GM23338 (cell line): ENCODE data around the gene TRMT13. TPM values are rescaled to one million over a fixed set of nuclear protein-coding genes. Genes with fewer than 3 reads are reported as not detected.

ENCODE experiments used
- ATAC-seq: fragments of 200-7000 bp; cut with Tn5 transposase; 3 replicates; pipeline ENCODE4 v1.9.1; 2020
- DNase-seq: peaks from one replicate; pipeline ENCODE4 v3.0.0-alpha.2; 2015; ENCODE audit warnings: low spot score
- H2AFZ ChIP-seq: fragments of 200-600 bp; sonication (generic); 2 replicates; pipeline ENCODE4 v1.8.0; 2016; ENCODE audit warnings: antibody characterized with exemption, mild to moderate bottlenecking, moderate library complexity
- H3F3A ChIP-seq: fragments of 200-600 bp; sonication (generic); replicated peaks from 2 replicates; pipeline ENCODE4 v1.8.0; 2017; ENCODE audit warnings: antibody characterized with exemption, mixed run types, low read depth
- H3K27ac ChIP-seq: fragments of 200-600 bp; sonication (generic); 2 replicates; pipeline ENCODE4 v1.6.1; 2016; ENCODE audit warnings: low read depth
- H3K27me3 ChIP-seq: fragments of 200-600 bp; sonication (generic); 2 replicates; pipeline ENCODE4 v1.8.0; 2016; ENCODE audit warnings: mild to moderate bottlenecking, mixed run types, moderate library complexity; ENCODE audit not compliant: insufficient read depth
- H3K36me3 ChIP-seq: fragments of 200-600 bp; sonication (generic); 2 replicates; pipeline ENCODE4 v1.8.0; 2016; ENCODE audit warnings: mild to moderate bottlenecking; ENCODE audit not compliant: insufficient read depth
- H3K4me1 ChIP-seq: fragments of 200-600 bp; sonication (generic); 2 replicates; pipeline ENCODE4 v1.8.0; 2016; ENCODE audit warnings: mild to moderate bottlenecking, moderate library complexity; ENCODE audit not compliant: insufficient read depth
- H3K4me2 ChIP-seq: fragments of 200-600 bp; sonication (generic); 2 replicates; pipeline ENCODE4 v1.7.1; 2017; ENCODE audit warnings: mixed run types
- H3K4me3 ChIP-seq: fragments of 200-600 bp; sonication (generic); 2 replicates; pipeline ENCODE4 v1.6.1; 2016; ENCODE audit warnings: mixed run types
- H3K79me2 ChIP-seq: fragments of 200-600 bp; sonication (generic); replicated peaks from 2 replicates; pipeline ENCODE4 v1.8.0; 2017; ENCODE audit warnings: mild to moderate bottlenecking; ENCODE audit not compliant: insufficient read depth
- H3K9me2 ChIP-seq: fragments of 200-600 bp; sonication (generic); 2 replicates; pipeline ENCODE4 v1.8.0; 2017; ENCODE audit not compliant: insufficient read depth
- H4K20me1 ChIP-seq: fragments of 200-600 bp; sonication (generic); replicated peaks from 2 replicates; pipeline ENCODE4 v1.8.0; 2017; ENCODE audit warnings: mild to moderate bottlenecking; ENCODE audit not compliant: insufficient read depth
- H3K27ac Mint-ChIP-seq: 2 replicates; pipeline ENCODE4 v1.8.0; 2020; ENCODE audit warnings: inconsistent platforms, mild to moderate bottlenecking, moderate library complexity, mixed read lengths
- H3K27me3 Mint-ChIP-seq: 3 replicates; pipeline ENCODE4 v1.8.0; 2022; ENCODE audit warnings: low read depth, mild to moderate bottlenecking, moderate library complexity, mixed read lengths, inconsistent platforms; ENCODE audit not compliant: insufficient read depth, poor library complexity
- H3K36me3 Mint-ChIP-seq: 3 replicates; pipeline ENCODE4 v1.8.0; 2021; ENCODE audit warnings: low read depth, mild to moderate bottlenecking, inconsistent platforms, moderate library complexity, mixed read lengths
- H3K4me1 Mint-ChIP-seq: 3 replicates; pipeline ENCODE4 v1.8.0; 2020; ENCODE audit warnings: mild to moderate bottlenecking, inconsistent platforms, mixed read lengths
- H3K4me3 Mint-ChIP-seq: 3 replicates; pipeline ENCODE4 v1.8.0; 2021; ENCODE audit warnings: moderate library complexity, mild to moderate bottlenecking, inconsistent platforms, mixed read lengths
- H3K9me3 Mint-ChIP-seq: 3 replicates; pipeline ENCODE4 v1.8.0; 2020; ENCODE audit warnings: moderate library complexity, mild to moderate bottlenecking, inconsistent platforms, mixed read lengths
- CREB1 ChIP-seq: fragments of 250-450 bp; sonication (Bioruptor Pico); IDR thresholded peaks from 2 replicates; pipeline ENCODE4 v1.5.0; 2020; ENCODE audit warnings: low read depth, mild to moderate bottlenecking, moderate library complexity
- EZH2 ChIP-seq: fragments of 200-600 bp; sonication (generic); IDR thresholded peaks from one replicate; pipeline ENCODE4 v1.8.0; 2017; ENCODE audit warnings: antibody characterized with exemption, mild to moderate bottlenecking, low read depth; ENCODE audit not compliant: unreplicated experiment
- EZH2phosphoT487 ChIP-seq: fragments of 200-600 bp; sonication (generic); IDR thresholded peaks from one replicate; pipeline ENCODE4 v1.8.1; 2018; ENCODE audit warnings: antibody characterized with exemption; ENCODE audit not compliant: unreplicated experiment
- POLR2AphosphoS5 ChIP-seq: IDR thresholded peaks from 2 replicates; pipeline ENCODE4 v1.6.1; 2016; ENCODE audit warnings: antibody characterized with exemption, low read depth
- ZNF114 ChIP-seq: fragments of 250-450 bp; sonication (Bioruptor Pico); IDR thresholded peaks from 2 replicates; pipeline ENCODE4 v1.5.0; 2020; ENCODE audit warnings: mild to moderate bottlenecking, moderate library complexity
- polyA plus RNA-seq: library from polyadenylated mRNA; unstranded; fragments of >200 nt; fragmentation: Nextera tagmentation; extraction: Ambion mirVana; gene quantifications from 2 replicates; pipeline ENCODE4 v1.2.1, GENCODE V29; 2016
- total RNA-seq: library from RNA; depleted of rRNA; stranded (reverse); fragments of >200 nt; shearing (Covaris generic); gene quantifications from 2 replicates; pipeline ENCODE4 v1.2.3, GENCODE V29; 2014
- TF ChIP-seq, protein P1 (sequence below): fragments of 250-450 bp; sonication (Bioruptor Pico); IDR thresholded peaks from 2 replicates; pipeline ENCODE4 v1.5.0; 2020; ENCODE audit warnings: mild to moderate bottlenecking, moderate library complexity
- TF ChIP-seq, protein P2 (sequence below), 2 experiments: fragments of 200-600 bp in 1 of 2; sonication (generic) in 1 of 2; conservative IDR thresholded peaks; 2 replicates each; pipeline versions ENCODE4 v1.5.1 to v1.6.1; 2016 to 2017; ENCODE audit warnings: antibody characterized with exemption in 2 of 2, low read depth in 2 of 2, mild to moderate bottlenecking in 2 of 2, moderate library complexity in 1 of 2
- TF ChIP-seq, protein P3 (sequence below): IDR thresholded peaks from 2 replicates; pipeline ENCODE4 v1.6.1; 2016; ENCODE audit warnings: antibody characterized with exemption
- TF ChIP-seq, protein P4 (sequence below): IDR thresholded peaks from one replicate; pipeline ENCODE4 v1.6.1; 2018; ENCODE audit warnings: antibody characterized with exemption; ENCODE audit not compliant: unreplicated experiment

Gene TRMT13
- total and polyA plus RNA-seq, 2 experiments from 2014 or later: 14.5 to 22.8 TPM

DNA sequence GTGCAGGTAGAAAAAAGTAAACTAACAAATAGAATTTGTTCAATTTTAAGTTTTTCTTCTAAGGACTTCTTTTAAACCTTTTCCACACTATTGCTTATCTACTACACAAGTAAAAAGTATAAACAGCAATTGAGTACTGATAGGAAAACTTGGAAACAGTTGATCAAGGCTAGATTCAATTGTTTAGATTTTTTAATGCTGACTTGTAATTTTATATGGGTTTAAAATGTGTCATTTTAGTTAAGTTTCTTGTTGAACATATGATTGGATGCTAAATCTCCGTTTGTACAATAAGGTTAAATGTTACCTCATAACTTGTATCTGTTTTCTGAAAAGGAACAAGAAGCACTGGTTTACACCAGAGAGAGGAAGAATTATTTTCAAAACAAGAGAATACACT, 5.7 kb upstream of the TRMT13 start:
- DNase-seq: no peak
- no peak overlapping the region for H2AFZ ChIP-seq

More for the DNA sequence above, 5.7 kb upstream of the TRMT13 start:
- H3K27me3 Mint-ChIP-seq: no peaks in the 10 kb centered on the region
- Histone ChIP-seq H3K4me1 (0 out of 2 replicates have a peak, but pooled peaks cover 5% of the 10 kb centered on the region), H4K20me1 (no peaks in the 10 kb centered on the region), H3K36me3 (no peaks in the 10 kb centered on the region), H3K27me3 (no peaks in the 10 kb centered on the region), H3K27ac (no peak overlapping the region), H3K9me2 (no peaks in the 10 kb centered on the region), H3K4me3 (no peak overlapping the region), H3K79me2 (peaks cover 70% of the 10 kb centered on the region), H3F3A (no peaks in the 10 kb centered on the region), H3K4me2 (no peak overlapping the region)
- no peak overlapping the region for H3K27ac Mint-ChIP-seq
- peaks cover 7% of the 10 kb centered on the region for H3K4me1 Mint-ChIP-seq
- H3K36me3 Mint-ChIP-seq: peaks cover 4% of the 10 kb centered on the region; the same call in 2 of the 3 replicates
- ATAC-seq: no peak
- H3K9me3 Mint-ChIP-seq: no peaks in the 10 kb centered on the region
- no peak overlapping the region for H3K4me3 Mint-ChIP-seq
- TF ChIP-seq CREB1 (CRISPR knock-in tag) (no peak), ZNF114 (CRISPR knock-in tag) (no peak), EZH2 (no peak), EZH2phosphoT487 (no peak), POLR2AphosphoS5 (no peak)
- TF ChIP-seq, protein P1, sequence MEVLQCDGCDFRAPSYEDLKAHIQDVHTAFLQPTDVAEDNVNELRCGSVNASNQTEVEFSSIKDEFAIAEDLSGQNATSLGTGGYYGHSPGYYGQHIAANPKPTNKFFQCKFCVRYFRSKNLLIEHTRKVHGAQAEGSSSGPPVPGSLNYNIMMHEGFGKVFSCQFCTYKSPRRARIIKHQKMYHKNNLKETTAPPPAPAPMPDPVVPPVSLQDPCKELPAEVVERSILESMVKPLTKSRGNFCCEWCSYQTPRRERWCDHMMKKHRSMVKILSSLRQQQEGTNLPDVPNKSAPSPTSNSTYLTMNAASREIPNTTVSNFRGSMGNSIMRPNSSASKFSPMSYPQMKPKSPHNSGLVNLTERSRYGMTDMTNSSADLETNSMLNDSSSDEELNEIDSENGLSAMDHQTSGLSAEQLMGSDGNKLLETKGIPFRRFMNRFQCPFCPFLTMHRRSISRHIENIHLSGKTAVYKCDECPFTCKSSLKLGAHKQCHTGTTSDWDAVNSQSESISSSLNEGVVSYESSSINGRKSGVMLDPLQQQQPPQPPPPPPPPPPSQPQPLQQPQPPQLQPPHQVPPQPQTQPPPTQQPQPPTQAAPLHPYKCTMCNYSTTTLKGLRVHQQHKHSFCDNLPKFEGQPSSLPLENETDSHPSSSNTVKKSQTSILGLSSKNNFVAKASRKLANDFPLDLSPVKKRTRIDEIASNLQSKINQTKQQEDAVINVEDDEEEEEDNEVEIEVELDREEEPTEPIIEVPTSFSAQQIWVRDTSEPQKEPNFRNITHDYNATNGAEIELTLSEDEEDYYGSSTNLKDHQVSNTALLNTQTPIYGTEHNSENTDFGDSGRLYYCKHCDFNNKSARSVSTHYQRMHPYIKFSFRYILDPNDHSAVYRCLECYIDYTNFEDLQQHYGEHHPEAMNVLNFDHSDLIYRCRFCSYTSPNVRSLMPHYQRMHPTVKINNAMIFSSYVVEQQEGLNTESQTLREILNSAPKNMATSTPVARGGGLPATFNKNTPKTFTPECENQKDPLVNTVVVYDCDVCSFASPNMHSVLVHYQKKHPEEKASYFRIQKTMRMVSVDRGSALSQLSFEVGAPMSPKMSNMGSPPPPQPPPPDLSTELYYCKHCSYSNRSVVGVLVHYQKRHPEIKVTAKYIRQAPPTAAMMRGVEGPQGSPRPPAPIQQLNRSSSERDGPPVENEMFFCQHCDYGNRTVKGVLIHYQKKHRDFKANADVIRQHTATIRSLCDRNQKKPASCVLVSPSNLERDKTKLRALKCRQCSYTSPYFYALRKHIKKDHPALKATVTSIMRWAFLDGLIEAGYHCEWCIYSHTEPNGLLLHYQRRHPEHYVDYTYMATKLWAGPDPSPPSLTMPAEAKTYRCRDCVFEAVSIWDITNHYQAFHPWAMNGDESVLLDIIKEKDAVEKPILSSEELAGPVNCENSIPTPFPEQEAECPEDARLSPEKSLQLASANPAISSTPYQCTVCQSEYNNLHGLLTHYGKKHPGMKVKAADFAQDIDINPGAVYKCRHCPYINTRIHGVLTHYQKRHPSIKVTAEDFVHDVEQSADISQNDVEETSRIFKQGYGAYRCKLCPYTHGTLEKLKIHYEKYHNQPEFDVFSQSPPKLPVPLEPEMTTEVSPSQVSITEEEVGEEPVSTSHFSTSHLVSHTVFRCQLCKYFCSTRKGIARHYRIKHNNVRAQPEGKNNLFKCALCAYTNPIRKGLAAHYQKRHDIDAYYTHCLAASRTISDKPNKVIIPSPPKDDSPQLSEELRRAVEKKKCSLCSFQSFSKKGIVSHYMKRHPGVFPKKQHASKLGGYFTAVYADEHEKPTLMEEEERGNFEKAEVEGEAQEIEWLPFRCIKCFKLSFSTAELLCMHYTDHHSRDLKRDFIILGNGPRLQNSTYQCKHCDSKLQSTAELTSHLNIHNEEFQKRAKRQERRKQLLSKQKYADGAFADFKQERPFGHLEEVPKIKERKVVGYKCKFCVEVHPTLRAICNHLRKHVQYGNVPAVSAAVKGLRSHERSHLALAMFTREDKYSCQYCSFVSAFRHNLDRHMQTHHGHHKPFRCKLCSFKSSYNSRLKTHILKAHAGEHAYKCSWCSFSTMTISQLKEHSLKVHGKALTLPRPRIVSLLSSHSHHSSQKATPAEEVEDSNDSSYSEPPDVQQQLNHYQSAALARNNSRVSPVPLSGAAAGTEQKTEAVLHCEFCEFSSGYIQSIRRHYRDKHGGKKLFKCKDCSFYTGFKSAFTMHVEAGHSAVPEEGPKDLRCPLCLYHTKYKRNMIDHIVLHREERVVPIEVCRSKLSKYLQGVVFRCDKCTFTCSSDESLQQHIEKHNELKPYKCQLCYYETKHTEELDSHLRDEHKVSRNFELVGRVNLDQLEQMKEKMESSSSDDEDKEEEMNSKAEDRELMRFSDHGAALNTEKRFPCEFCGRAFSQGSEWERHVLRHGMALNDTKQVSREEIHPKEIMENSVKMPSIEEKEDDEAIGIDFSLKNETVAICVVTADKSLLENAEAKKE (CRISPR knock-in tag): no peak
- TF ChIP-seq, protein P2, sequence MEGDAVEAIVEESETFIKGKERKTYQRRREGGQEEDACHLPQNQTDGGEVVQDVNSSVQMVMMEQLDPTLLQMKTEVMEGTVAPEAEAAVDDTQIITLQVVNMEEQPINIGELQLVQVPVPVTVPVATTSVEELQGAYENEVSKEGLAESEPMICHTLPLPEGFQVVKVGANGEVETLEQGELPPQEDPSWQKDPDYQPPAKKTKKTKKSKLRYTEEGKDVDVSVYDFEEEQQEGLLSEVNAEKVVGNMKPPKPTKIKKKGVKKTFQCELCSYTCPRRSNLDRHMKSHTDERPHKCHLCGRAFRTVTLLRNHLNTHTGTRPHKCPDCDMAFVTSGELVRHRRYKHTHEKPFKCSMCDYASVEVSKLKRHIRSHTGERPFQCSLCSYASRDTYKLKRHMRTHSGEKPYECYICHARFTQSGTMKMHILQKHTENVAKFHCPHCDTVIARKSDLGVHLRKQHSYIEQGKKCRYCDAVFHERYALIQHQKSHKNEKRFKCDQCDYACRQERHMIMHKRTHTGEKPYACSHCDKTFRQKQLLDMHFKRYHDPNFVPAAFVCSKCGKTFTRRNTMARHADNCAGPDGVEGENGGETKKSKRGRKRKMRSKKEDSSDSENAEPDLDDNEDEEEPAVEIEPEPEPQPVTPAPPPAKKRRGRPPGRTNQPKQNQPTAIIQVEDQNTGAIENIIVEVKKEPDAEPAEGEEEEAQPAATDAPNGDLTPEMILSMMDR (conservative IDR thresholded peaks at IDR 0.05; ENCODE audit: low read depth in 2 of 2): no peak
- TF ChIP-seq, protein P3, sequence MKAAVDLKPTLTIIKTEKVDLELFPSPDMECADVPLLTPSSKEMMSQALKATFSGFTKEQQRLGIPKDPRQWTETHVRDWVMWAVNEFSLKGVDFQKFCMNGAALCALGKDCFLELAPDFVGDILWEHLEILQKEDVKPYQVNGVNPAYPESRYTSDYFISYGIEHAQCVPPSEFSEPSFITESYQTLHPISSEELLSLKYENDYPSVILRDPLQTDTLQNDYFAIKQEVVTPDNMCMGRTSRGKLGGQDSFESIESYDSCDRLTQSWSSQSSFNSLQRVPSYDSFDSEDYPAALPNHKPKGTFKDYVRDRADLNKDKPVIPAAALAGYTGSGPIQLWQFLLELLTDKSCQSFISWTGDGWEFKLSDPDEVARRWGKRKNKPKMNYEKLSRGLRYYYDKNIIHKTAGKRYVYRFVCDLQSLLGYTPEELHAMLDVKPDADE: no peak
- TF ChIP-seq, protein P4, sequence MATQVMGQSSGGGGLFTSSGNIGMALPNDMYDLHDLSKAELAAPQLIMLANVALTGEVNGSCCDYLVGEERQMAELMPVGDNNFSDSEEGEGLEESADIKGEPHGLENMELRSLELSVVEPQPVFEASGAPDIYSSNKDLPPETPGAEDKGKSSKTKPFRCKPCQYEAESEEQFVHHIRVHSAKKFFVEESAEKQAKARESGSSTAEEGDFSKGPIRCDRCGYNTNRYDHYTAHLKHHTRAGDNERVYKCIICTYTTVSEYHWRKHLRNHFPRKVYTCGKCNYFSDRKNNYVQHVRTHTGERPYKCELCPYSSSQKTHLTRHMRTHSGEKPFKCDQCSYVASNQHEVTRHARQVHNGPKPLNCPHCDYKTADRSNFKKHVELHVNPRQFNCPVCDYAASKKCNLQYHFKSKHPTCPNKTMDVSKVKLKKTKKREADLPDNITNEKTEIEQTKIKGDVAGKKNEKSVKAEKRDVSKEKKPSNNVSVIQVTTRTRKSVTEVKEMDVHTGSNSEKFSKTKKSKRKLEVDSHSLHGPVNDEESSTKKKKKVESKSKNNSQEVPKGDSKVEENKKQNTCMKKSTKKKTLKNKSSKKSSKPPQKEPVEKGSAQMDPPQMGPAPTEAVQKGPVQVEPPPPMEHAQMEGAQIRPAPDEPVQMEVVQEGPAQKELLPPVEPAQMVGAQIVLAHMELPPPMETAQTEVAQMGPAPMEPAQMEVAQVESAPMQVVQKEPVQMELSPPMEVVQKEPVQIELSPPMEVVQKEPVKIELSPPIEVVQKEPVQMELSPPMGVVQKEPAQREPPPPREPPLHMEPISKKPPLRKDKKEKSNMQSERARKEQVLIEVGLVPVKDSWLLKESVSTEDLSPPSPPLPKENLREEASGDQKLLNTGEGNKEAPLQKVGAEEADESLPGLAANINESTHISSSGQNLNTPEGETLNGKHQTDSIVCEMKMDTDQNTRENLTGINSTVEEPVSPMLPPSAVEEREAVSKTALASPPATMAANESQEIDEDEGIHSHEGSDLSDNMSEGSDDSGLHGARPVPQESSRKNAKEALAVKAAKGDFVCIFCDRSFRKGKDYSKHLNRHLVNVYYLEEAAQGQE: no peak
